ENCODE results near the gene FBXO31.
"Not testable (repeated sequence)": the region's sequence is repeated elsewhere in the genome, so short reads cannot be mapped to it uniquely, and the experiment has no call there.

The FBXO31 gene

GRCh38 chr16:87380881-87381280 lies 2.7 kb downstream of the FBXO31 start:
- Histone ChIP-seq H4K20me1 (peaks cover 59 to 73% (median 71%) of the 10 kb centered on the region in 11 experiments), H3K9me3 (replicated peaks in 1 of 11) (no peaks in the 10 kb centered on the region), H3K4me3 (peak overlapping the region in 8 of 10 experiments; percentile 60 to 88 (median 78); a peak in 9 of 20 replicates), H3K9ac (peak overlapping the region in 9 of 11 experiments; percentile 42 to 95 (median 91); a peak in 13 of 22 replicates), H3K27me3 (peaks cover 0 to 16% (median 0%) of the 10 kb centered on the region in 11 experiments; a peak in 2 of 22 replicates), H3K27ac (peak overlapping the region in 6 of 11 experiments; percentile 4 to 60 (median 26); a peak in 4 of 22 replicates), H3K36me3 (peaks cover 0 to 37% (median 16%) of the 10 kb centered on the region in 11 experiments; a peak in 11 of 22 replicates), H3K4me2 (peak overlapping the region; percentile 84 to 99 (median 92)), H3K4me1 (peaks cover 44 to 53% (median 51%) of the 10 kb centered on the region in 10 experiments)
- no peak for TF ChIP-seq Cebpa-rat (IDR thresholded peaks at IDR 0.05)

- H3K9ac ChIP-seq, result peak overlapping the region in 3 of 11 experiments; percentile 93 to 95 (median 94); a peak in 2 of 22 replicates
- 0 out of 22 replicates have a peak overlapping the region, but pooled peaks of 1 of the 11 experiments have one; percentile 13 for H3K27ac ChIP-seq
- H4K20me1 ChIP-seq, result peaks cover 63 to 78% (median 76%) of the 10 kb centered on the region in 11 experiments
- peaks cover 0 to 21% (median 0%) of the 10 kb centered on the region in 11 experiments; a peak in 3 of 22 replicates for H3K27me3 ChIP-seq
- TF ChIP-seq Cebpa-rat (IDR thresholded peaks at IDR 0.05), result no peak
- H3K4me3 ChIP-seq, result no peak overlapping the region
- H3K4me1 ChIP-seq, result peaks cover 45 to 53% (median 51%) of the 10 kb centered on the region in 10 experiments
- H3K9me3 ChIP-seq (replicated peaks in 1 of 11), result no peaks in the 10 kb centered on the region
- H3K36me3 ChIP-seq, result peaks cover 0 to 39% (median 16%) of the 10 kb centered on the region in 11 experiments; a peak in 11 of 22 replicates
- H3K4me2 ChIP-seq, result peak overlapping the region; percentile 84 to 99 (median 92); a peak in 21 of 22 replicates
Observed at GRCh38 chr16:87380403-87380802, 3.2 kb downstream of the FBXO31 start.

DNA sequence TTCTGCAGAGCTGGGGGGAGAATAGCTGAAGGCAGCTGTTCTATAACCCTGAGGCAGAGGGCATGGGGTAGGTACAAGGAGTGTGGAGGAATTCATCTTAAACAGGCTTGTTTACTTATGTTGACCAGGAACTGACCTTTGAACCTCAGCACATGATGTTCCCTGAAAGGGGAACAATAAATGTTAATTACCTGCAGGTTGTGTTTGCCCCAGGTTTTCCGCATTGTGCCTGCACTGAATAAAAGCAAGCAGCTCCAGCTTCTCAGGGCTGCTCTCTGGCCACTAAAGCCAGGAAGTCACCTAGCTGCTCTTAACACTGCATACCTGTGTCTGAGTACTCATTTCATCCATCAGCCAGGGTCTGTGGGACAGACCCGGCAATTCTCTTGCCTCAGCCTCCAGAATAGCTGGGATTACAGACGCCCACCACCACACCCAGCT lies 4.2 kb downstream of the FBXO31 start:
- H3K4me2 ChIP-seq, result not testable (repeated sequence)
- H3K36me3 ChIP-seq, result peaks cover 0 to 48% (median 18%) of the 10 kb centered on the region in 11 experiments; a peak in 13 of 22 replicates

DNA sequence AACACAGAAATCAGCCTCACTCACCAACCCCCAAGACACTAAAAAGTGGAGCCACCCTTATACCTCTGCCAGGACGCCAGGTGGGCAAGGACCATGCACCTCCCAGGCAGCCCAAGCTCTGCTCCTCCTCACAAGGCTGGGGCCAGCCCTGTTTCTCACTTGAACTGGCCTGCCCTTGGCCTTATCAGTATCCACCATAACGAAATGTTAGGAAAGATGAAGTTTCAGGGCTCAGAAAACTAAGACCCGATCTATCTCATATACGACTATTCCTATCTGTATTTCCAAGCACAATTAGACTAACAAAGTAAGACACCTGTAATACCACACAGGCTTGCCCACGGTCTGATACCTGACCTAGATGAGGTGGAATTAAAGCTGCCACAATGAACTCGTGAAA lies 6.9 kb downstream of the FBXO31 start:
- H3K27me3 ChIP-seq, result peaks cover 0 to 57% (median 0%) of the 10 kb centered on the region in 11 experiments; a peak in 6 of 22 replicates
- no peak overlapping the region for H3K27ac ChIP-seq
- H3K36me3 ChIP-seq, result peaks cover 0 to 57% (median 28%) of the 10 kb centered on the region in 11 experiments; a peak in 14 of 22 replicates
- peak overlapping the region in 6 of 11 experiments; percentile 56 to 81 (median 68); a peak in 7 of 22 replicates for H3K4me2 ChIP-seq
- no peak overlapping the region for H3K4me3 ChIP-seq
- no peak for TF ChIP-seq Cebpa-rat (IDR thresholded peaks at IDR 0.05)
- peaks cover 28 to 43% (median 35%) of the 10 kb centered on the region in 10 experiments for H3K4me1 ChIP-seq
- H3K9me3 ChIP-seq (replicated peaks in 1 of 11), result no peaks in the 10 kb centered on the region
- H4K20me1 ChIP-seq, result peaks cover 87 to 100% (median 100%) of the 10 kb centered on the region in 11 experiments
- no peak overlapping the region for H3K9ac ChIP-seq

More for the DNA sequence above, 4.2 kb downstream of the FBXO31 start:
- H3K9me3 ChIP-seq (replicated peaks in 1 of 11); H3K9ac ChIP-seq; H3K4me3 ChIP-seq; H3K27ac ChIP-seq: not testable (repeated sequence)
- Histone ChIP-seq H4K20me1 (peaks cover 74 to 89% (median 87%) of the 10 kb centered on the region in 11 experiments), H3K27me3 (peaks cover 0 to 32% (median 0%) of the 10 kb centered on the region in 11 experiments; a peak in 4 of 22 replicates), H3K4me1 (peaks cover 41 to 46% (median 45%) of the 10 kb centered on the region in 10 experiments)

- H3K9me3 ChIP-seq (replicated peaks in 1 of 11), result no peaks in the 10 kb centered on the region
- H3K4me2 ChIP-seq, result peak overlapping the region; percentile 16 to 81 (median 56); a peak in 18 of 22 replicates
- no peak overlapping the region for H3K4me3 ChIP-seq
- peaks cover 0 to 57% (median 28%) of the 10 kb centered on the region in 11 experiments; a peak in 14 of 22 replicates for H3K36me3 ChIP-seq
- peak overlapping the region in 3 of 11 experiments; percentile 4 to 37 (median 9); a peak in 2 of 22 replicates for H3K9ac ChIP-seq
- peak overlapping the region in 3 of 11 experiments; percentile 10 to 25 (median 24); a peak in 3 of 22 replicates for H3K27ac ChIP-seq
- TF ChIP-seq Cebpa-rat (IDR thresholded peaks at IDR 0.05), result no peak
- peaks cover 91 to 100% (median 100%) of the 10 kb centered on the region in 11 experiments for H4K20me1 ChIP-seq
- H3K27me3 ChIP-seq, result peaks cover 0 to 68% (median 0%) of the 10 kb centered on the region in 11 experiments; a peak in 7 of 22 replicates
- peaks cover 17 to 43% (median 35%) of the 10 kb centered on the region in 10 experiments for H3K4me1 ChIP-seq
Observed at GRCh38 chr16:87375426-87376135, 8.0 kb downstream of the FBXO31 start.

- H3K27me3 ChIP-seq, result peaks cover 0 to 81% (median 0%) of the 10 kb centered on the region in 11 experiments; a peak in 7 of 22 replicates
- H3K4me2 ChIP-seq, result no peak overlapping the region
- H4K20me1 ChIP-seq, result peaks cover 91 to 100% (median 100%) of the 10 kb centered on the region in 11 experiments
- no peak overlapping the region for H3K4me3 ChIP-seq
- no peak overlapping the region for H3K27ac ChIP-seq
- no peaks in the 10 kb centered on the region for H3K9me3 ChIP-seq (replicated peaks in 1 of 11)
- H3K9ac ChIP-seq, result no peak overlapping the region
- TF ChIP-seq Cebpa-rat (IDR thresholded peaks at IDR 0.05), result no peak
- H3K4me1 ChIP-seq, result peaks cover 15 to 51% (median 43%) of the 10 kb centered on the region in 10 experiments
- H3K36me3 ChIP-seq, result peaks cover 0 to 57% (median 28%) of the 10 kb centered on the region in 11 experiments; a peak in 14 of 22 replicates
Observed at GRCh38 chr16:87374313-87374712, 9.3 kb downstream of the FBXO31 start.

DNA sequence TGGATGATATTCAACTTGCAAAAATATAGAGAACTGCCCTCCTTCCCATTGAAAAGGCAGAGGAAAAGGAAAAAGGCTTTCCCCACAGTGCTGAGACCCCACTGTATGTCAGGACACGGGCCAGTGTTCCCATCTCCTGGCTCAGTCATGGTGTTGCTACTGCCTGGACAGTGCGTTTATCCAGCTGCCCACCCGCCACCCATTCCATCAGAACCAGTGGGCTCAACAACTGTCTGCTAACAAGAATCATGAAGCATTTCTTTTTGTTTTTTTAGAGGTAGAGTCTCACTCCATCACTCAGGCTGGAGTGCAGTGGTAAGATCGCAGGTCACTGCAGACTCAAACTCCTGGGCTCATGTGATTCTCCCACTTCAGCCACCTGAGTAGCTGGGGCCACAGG lies 11.3 kb downstream of the FBXO31 start:
- Histone ChIP-seq H3K4me2 (0 out of 22 replicates have a peak overlapping the region, but pooled peaks of 1 of the 11 experiments have one; percentile 1), H3K36me3 (peaks cover 0 to 44% (median 19%) of the 10 kb centered on the region in 11 experiments; a peak in 14 of 22 replicates), H3K4me3 (no peak overlapping the region), H3K4me1 (peaks cover 34 to 71% (median 63%) of the 10 kb centered on the region in 10 experiments), H3K27ac (no peak overlapping the region), H3K27me3 (peaks cover 0 to 96% (median 0%) of the 10 kb centered on the region in 11 experiments; a peak in 7 of 22 replicates), H3K9me3 (replicated peaks in 1 of 11) (no peaks in the 10 kb centered on the region), H3K9ac (no peak overlapping the region), H4K20me1 (peaks cover 98 to 100% (median 100%) of the 10 kb centered on the region in 11 experiments)
- TF ChIP-seq Cebpa-rat (IDR thresholded peaks at IDR 0.05), result no peak

DNA sequence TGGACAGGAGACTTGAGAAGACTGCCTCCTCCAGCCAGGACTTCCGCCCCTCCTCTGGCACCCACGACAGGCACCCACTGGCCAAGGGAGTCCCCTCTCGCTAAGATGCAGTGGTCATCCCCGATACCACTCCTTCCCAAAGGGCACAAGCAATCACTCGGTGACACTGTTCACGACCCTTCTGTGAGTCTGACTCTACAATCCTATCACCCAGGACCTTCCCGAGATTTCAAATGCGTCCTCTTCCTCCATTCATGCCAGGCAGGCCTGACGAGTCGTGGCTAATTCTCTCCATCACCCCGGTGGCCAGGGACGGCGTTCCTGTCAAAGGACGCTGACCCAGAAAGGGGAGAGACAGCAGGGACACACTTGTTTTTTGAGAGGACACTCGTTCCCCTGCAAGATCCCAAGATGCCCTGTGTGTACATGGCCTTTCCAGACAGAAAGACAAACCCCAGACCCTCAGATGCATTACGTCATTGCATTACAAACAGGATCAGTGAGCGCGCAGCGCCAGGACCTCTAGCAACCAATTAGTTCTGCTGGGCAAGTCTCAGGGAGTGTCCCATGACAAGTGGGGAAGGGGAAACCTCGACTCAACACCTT lies 12.2 kb downstream of the FBXO31 start:
- H3K27me3 ChIP-seq, result peaks cover 0 to 96% (median 0%) of the 10 kb centered on the region in 11 experiments; a peak in 7 of 22 replicates
- no peaks in the 10 kb centered on the region for H3K9me3 ChIP-seq (replicated peaks in 1 of 11)
- H3K27ac ChIP-seq, result no peak overlapping the region
- no peak overlapping the region for H3K4me3 ChIP-seq
- TF ChIP-seq Cebpa-rat (IDR thresholded peaks at IDR 0.05), result no peak
- H3K4me1 ChIP-seq, result peaks cover 34 to 74% (median 62%) of the 10 kb centered on the region in 10 experiments
- peaks cover 98 to 100% (median 100%) of the 10 kb centered on the region in 11 experiments for H4K20me1 ChIP-seq
- H3K4me2 ChIP-seq, result peak overlapping the region in 8 of 11 experiments; percentile 41 to 80 (median 67); a peak in 10 of 22 replicates
- H3K36me3 ChIP-seq, result peaks cover 0 to 46% (median 20%) of the 10 kb centered on the region in 11 experiments; a peak in 16 of 22 replicates
- H3K9ac ChIP-seq, result peak overlapping the region in 2 of 11 experiments; percentile 22 to 24; a peak in 1 of 22 replicates

Data from BLaER1 treated with 17β-estradiol and CSF1 and Interleukin-3, amounts not matched to agents 10 nM and 100 nM (cell line).